HepG2 (cell line): ENCODE data around the gene TCOF1. TPM values are rescaled to one million over a fixed set of nuclear protein-coding genes. Genes with fewer than 3 reads are reported as not detected.

ENCODE experiments used
- ATAC-seq: fragments of 200-7000 bp; cut with Tn5 transposase; 3 replicates; pipeline ENCODE4 v1.9.1; 2020; ENCODE audit warnings: mild to moderate bottlenecking, moderate library complexity
- BruUV-seq: library from RNA; stranded (reverse); fragments of 400-500 nt; replicated peaks from 2 replicates; lab custom pipeline; 2021; lab: Mats Ljungman, UMichigan
- CTCF ChIA-PET: fragments of 300-600 bp; formaldehyde crosslinking; extraction: SDS; loops from one replicate; lab custom pipeline; 2021; ENCODE audit warnings: low total read pairs, inconsistent platforms, low intra/inter-chr PET ratio; lab: Yijun Ruan, JAX
- POLR2A ChIA-PET: fragments of 350-600 bp; sonication (Branson Sonifier 250); formaldehyde crosslinking; loops from one replicate; lab custom pipeline; 2020; ENCODE audit warnings: antibody characterized with exemption, inconsistent platforms; lab: Yijun Ruan, JAX
- DNase-seq: peaks from one replicate; pipeline ENCODE4 v3.0.0-alpha.2; 2015; ENCODE audit warnings: low spot score
- FAIRE-seq: peaks from 3 replicates; lab custom pipeline; 2011; peaks lifted over from hg19 to GRCh38; lab: Jason Lieb, UNC
- H2AFZ ChIP-seq: one replicate; pipeline ENCODE4 v1.6.1; 2011; ENCODE audit warnings: low read length, inconsistent platforms
- H3K27ac ChIP-seq: fragments of 300-600 bp; 3 replicates; pipeline ENCODE4 v1.8.0; 2011; ENCODE audit warnings: mixed run types, mild to moderate bottlenecking, mixed read lengths, low read length, inconsistent platforms; ENCODE audit not compliant: insufficient read depth; ENCODE audit errors: extremely low read length
- H3K27me3 ChIP-seq, 2 experiments: fragments of 200-600 bp in 1 of 2; 2 replicates in 1 of 2; 3 replicates in 1 of 2; pipeline versions ENCODE4 v1.6.0 to v1.8.0; 2011; ENCODE audit warnings: low read length in 2 of 2, mild to moderate bottlenecking in 2 of 2, moderate library complexity in 2 of 2, inconsistent platforms in 1 of 2; ENCODE audit not compliant: insufficient read depth in 2 of 2, control insufficient read depth in 1 of 2
- H3K36me3 ChIP-seq, 2 experiments: fragments of 200-600 bp in 1 of 2; replicated peaks in 1 of 2; 2 replicates in 1 of 2; 3 replicates in 1 of 2; pipeline versions ENCODE4 v1.5.1 to v1.8.0; 2011; ENCODE audit warnings: low read length in 2 of 2, inconsistent platforms in 1 of 2; ENCODE audit not compliant: insufficient read depth in 2 of 2, control insufficient read depth in 1 of 2
- H3K4me1 ChIP-seq: 2 replicates; pipeline ENCODE4 v1.5.1; 2012; ENCODE audit warnings: low read length, inconsistent platforms; ENCODE audit not compliant: insufficient read depth
- H3K4me2 ChIP-seq: 2 replicates; pipeline ENCODE4 v1.6.0; 2011; ENCODE audit warnings: low read depth, low read length, inconsistent platforms
- H3K4me3 ChIP-seq, 3 experiments: fragments of 200-600 bp in 1 of 3; sonication (generic), shearing (Covaris generic) in 1 of 3; replicated peaks in 1 of 3; 2 replicates each; pipeline ENCODE4 v1.5.1; 2011 to 2016; ENCODE audit warnings: low read length in 3 of 3, inconsistent platforms in 2 of 3, low read depth in 2 of 3, mild to moderate bottlenecking in 2 of 3, control low read depth in 1 of 3, mixed read lengths in 1 of 3; ENCODE audit not compliant: insufficient read depth in 1 of 3
- H3K79me2 ChIP-seq: one replicate; pipeline ENCODE4 v1.6.1; 2011; ENCODE audit warnings: low read length, inconsistent platforms; ENCODE audit not compliant: insufficient read depth
- H3K9ac ChIP-seq: 2 replicates; pipeline ENCODE4 v1.6.0; 2011; ENCODE audit warnings: mild to moderate bottlenecking, low read depth, low read length, inconsistent platforms; ENCODE audit not compliant: insufficient read depth
- H3K9me3 ChIP-seq: 2 replicates; pipeline ENCODE4 v1.5.1; 2012; ENCODE audit warnings: mild to moderate bottlenecking, low read length
- H4K20me1 ChIP-seq: 2 replicates; pipeline ENCODE4 v1.6.0; 2011; ENCODE audit warnings: inconsistent platforms, mild to moderate bottlenecking, low read length, moderate library complexity; ENCODE audit not compliant: insufficient read depth
- ADNP ChIP-seq: sonication (generic); formaldehyde crosslinking; IDR thresholded peaks from 2 replicates; pipeline ENCODE4 v1.4.0; 2020; ENCODE audit warnings: missing genetic modification reagents
- BRD4 ChIP-seq: sonication (generic); formaldehyde crosslinking; IDR thresholded peaks from 2 replicates; pipeline ENCODE4 v1.4.0; 2020; ENCODE audit warnings: missing genetic modification reagents
- FOXA3 ChIP-seq: IDR thresholded peaks from 2 replicates; pipeline ENCODE4 v1.6.1; 2016; ENCODE audit warnings: missing genetic modification reagents, missing compliant biosample characterization
- FOXK1 ChIP-seq: sonication (generic); formaldehyde crosslinking; IDR thresholded peaks from 2 replicates; pipeline ENCODE4 v1.4.0; 2020; ENCODE audit warnings: low read depth, missing genetic modification reagents, borderline replicate concordance
- FOXP4 ChIP-seq: sonication (generic); formaldehyde crosslinking; IDR thresholded peaks from 2 replicates; pipeline ENCODE4 v1.4.0; 2020; ENCODE audit warnings: missing genetic modification reagents
- GTF3A ChIP-seq: sonication (generic); formaldehyde crosslinking; conservative IDR thresholded peaks from 2 replicates; pipeline ENCODE4 v1.4.0; 2020; ENCODE audit warnings: mild to moderate bottlenecking, missing genetic modification reagents
- MTA3 ChIP-seq: sonication (generic); formaldehyde crosslinking; IDR thresholded peaks from 2 replicates; pipeline ENCODE4 v1.4.0; 2020; ENCODE audit warnings: missing genetic modification reagents
- RCOR2 ChIP-seq: IDR thresholded peaks from 2 replicates; pipeline ENCODE4 v1.6.1; 2016; ENCODE audit warnings: missing biosample characterization, missing genetic modification reagents
- ZBTB20 ChIP-seq: sonication (generic); formaldehyde crosslinking; IDR thresholded peaks from 2 replicates; pipeline ENCODE4 v1.8.1; 2023; ENCODE audit warnings: missing genetic modification reagents, low read depth, mild to moderate bottlenecking, borderline replicate concordance
- ZMYM2 ChIP-seq: sonication (generic); formaldehyde crosslinking; IDR thresholded peaks from 2 replicates; pipeline ENCODE4 v1.8.0; 2022; ENCODE audit warnings: mild to moderate bottlenecking, missing genetic modification reagents
- ZNF331 ChIP-seq: sonication (generic); formaldehyde crosslinking; IDR thresholded peaks from 2 replicates; pipeline ENCODE4 v1.4.0; 2020; ENCODE audit warnings: missing genetic modification reagents
- ZNF354B ChIP-seq: sonication (generic); formaldehyde crosslinking; IDR thresholded peaks from 2 replicates; pipeline ENCODE4 v1.8.0; 2022; ENCODE audit warnings: mild to moderate bottlenecking, missing genetic modification reagents
- ZNF564 ChIP-seq: sonication (generic); formaldehyde crosslinking; IDR thresholded peaks from 2 replicates; pipeline ENCODE4 v1.8.1; 2023; ENCODE audit warnings: mild to moderate bottlenecking, missing genetic modification reagents
- ZNF672 ChIP-seq: sonication (generic); formaldehyde crosslinking; IDR thresholded peaks from 2 replicates; pipeline ENCODE4 v1.8.1; 2022; ENCODE audit warnings: missing genetic modification reagents
- ZNF75D ChIP-seq: sonication (generic); formaldehyde crosslinking; IDR thresholded peaks from 2 replicates; pipeline ENCODE4 v1.8.1; 2023; ENCODE audit warnings: missing genetic modification reagents, mild to moderate bottlenecking, borderline replicate concordance
- WGBS: methylation state at CpG from one replicate; pipeline ENCODE4 v1.1.6; 2017; ENCODE audit warnings: low lambda C conversion rate; 5-methylcytosine and 5-hydroxymethylcytosine counted together
- in situ Hi-C: cut with HindIII; loops from 2 replicates; pipeline ENCODE4 v1.10.0; 2017; ENCODE audit warnings: low pct_unique_long_range_greater_than_20kb; ENCODE audit not compliant: extremely low pct_ligation_motif_present
- intact Hi-C: fragments of 100-400 bp; cut with micrococcal nuclease; formaldehyde crosslinking; loops from one replicate; pipeline ENCODE4 v1.10.0; 2022; ENCODE audit not compliant: unreplicated experiment
- polyA plus RNA-seq, 8 experiments: library from polyadenylated mRNA; depleted of rRNA in 3 of 8; stranded (reverse) in 7 of 8; unstranded in 1 of 8; fragments of >200 nt; fragmentation: Illumina TruSeq in 4 of 8; extraction: Trizol in 4 of 8; gene quantifications; 2 replicates each; pipeline versions ENCODE4 v1.2.1 to v1.2.3, GENCODE V29; 2011 to 2016; ENCODE audit warnings: low read depth in 4 of 8, missing spikeins in 1 of 8, mixed read lengths in 1 of 8; ENCODE audit not compliant: insufficient read depth in 1 of 8
- total RNA-seq, 5 experiments: library from RNA; depleted of rRNA; stranded (reverse); fragments of >200 nt; fragmentation: Illumina TruSeq; extraction: Trizol; gene quantifications; 2 replicates each; pipeline ENCODE4 v1.2.3, GENCODE V29; 2016; ENCODE audit warnings: low read depth in 1 of 5
- TF ChIP-seq, protein P1 (sequence below): IDR thresholded peaks from 2 replicates; pipeline ENCODE4 v1.6.1; 2016; ENCODE audit warnings: mild to moderate bottlenecking, missing biosample characterization, missing genetic modification reagents
- TF ChIP-seq, protein P2 (sequence below): sonication (generic); formaldehyde crosslinking; IDR thresholded peaks from 2 replicates; pipeline ENCODE4 v1.4.0; 2020; ENCODE audit warnings: missing genetic modification reagents
- TF ChIP-seq, protein P3 (sequence below): sonication (generic); formaldehyde crosslinking; IDR thresholded peaks from 2 replicates; pipeline ENCODE4 v1.8.0; 2023; ENCODE audit warnings: mild to moderate bottlenecking, missing genetic modification reagents

The TCOF1 gene
- total and polyA plus RNA-seq, 2 of the 13 experiments (the other 11 are each of a cell fraction or from before 2014, with no cell fraction given), result 10.1 to 41.6 TPM

- FAIRE-seq, result peak; percentile 88
- H3K36me3 ChIP-seq, result peaks cover 15 to 30% of the 10 kb centered on the region in 2 experiments
- WGBS, result 19% methylated on average over 20 of the region's 23 CpGs
- no peaks in the 10 kb centered on the region; the same call in 1 of the 2 replicates for H4K20me1 ChIP-seq
- H3K9ac ChIP-seq, result peak overlapping the region; percentile 82
- intact Hi-C loops (loop anchor here (5.0 to 10.0 kb wide), 4 partner anchors 79 to 704 kb away; no protein-coding TSS in a partner anchor), in situ Hi-C loops (no loop called here)
- peak overlapping the region; percentile 85 for H3K4me2 ChIP-seq
- H3K79me2 ChIP-seq, result peaks cover 27% of the 10 kb centered on the region
- no peak overlapping the region for H2AFZ ChIP-seq
- H3K27ac ChIP-seq, result peak overlapping the region; percentile 72
- peaks cover 80% of the 10 kb centered on the region for H3K4me1 ChIP-seq
- POLR2A ChIA-PET, result interaction anchor here (1.2 kb wide), 1 partner anchor 54 kb away, joined by 4 read pairs; the partner anchor contains the start of gene CD74
- peak overlapping the region; percentile 80 to 100 (median 84) for H3K4me3 ChIP-seq
- H3K9me3 ChIP-seq, result no peaks in the 10 kb centered on the region
- DNase-seq, result peak; percentile 70
- BruUV-seq, result no TSS peak
- H3K27me3 ChIP-seq, result no peaks in the 10 kb centered on the region; a peak in 1 of 5 replicates
- CTCF ChIA-PET, result no interaction called here
- ATAC-seq, result peak; percentile 35
- TF ChIP-seq ZNF75D (no peak), ADNP (CRISPR knock-in tag) (0 out of 2 replicates have a peak, but pooled peaks have one; percentile 54), ZBTB20 (CRISPR knock-in tag) (no peak), FOXK1 (CRISPR knock-in tag) (0 out of 2 replicates have a peak, but pooled peaks have one; percentile 30), FOXP4 (CRISPR knock-in tag) (0 out of 2 replicates have a peak, but pooled peaks have one; percentile 24), ZNF564 (CRISPR knock-in tag) (peak; percentile 20; the same call in 1 of the 2 replicates), BRD4 (CRISPR knock-in tag) (no peak), ZMYM2 (CRISPR knock-in tag) (0 out of 2 replicates have a peak, but pooled peaks have one; percentile 19), ZNF331 (no peak), GTF3A (CRISPR knock-in tag) (0 out of 2 replicates have a peak, but pooled peaks have one; percentile 27), RCOR2 (CRISPR knock-in tag) (peak; percentile 41; the same call in 1 of the 2 replicates), MTA3 (CRISPR knock-in tag) (no peak), ZNF672 (CRISPR knock-in tag) (0 out of 2 replicates have a peak, but pooled peaks have one; percentile 30), FOXA3 (CRISPR knock-in tag) (peak; percentile 65; the same call in 1 of the 2 replicates), ZNF354B (no peak)
- TF ChIP-seq, protein P1, sequence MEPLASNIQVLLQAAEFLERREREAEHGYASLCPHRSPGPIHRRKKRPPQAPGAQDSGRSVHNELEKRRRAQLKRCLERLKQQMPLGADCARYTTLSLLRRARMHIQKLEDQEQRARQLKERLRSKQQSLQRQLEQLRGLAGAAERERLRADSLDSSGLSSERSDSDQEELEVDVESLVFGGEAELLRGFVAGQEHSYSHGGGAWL (CRISPR knock-in tag), result no peak
- TF ChIP-seq, protein P2, sequence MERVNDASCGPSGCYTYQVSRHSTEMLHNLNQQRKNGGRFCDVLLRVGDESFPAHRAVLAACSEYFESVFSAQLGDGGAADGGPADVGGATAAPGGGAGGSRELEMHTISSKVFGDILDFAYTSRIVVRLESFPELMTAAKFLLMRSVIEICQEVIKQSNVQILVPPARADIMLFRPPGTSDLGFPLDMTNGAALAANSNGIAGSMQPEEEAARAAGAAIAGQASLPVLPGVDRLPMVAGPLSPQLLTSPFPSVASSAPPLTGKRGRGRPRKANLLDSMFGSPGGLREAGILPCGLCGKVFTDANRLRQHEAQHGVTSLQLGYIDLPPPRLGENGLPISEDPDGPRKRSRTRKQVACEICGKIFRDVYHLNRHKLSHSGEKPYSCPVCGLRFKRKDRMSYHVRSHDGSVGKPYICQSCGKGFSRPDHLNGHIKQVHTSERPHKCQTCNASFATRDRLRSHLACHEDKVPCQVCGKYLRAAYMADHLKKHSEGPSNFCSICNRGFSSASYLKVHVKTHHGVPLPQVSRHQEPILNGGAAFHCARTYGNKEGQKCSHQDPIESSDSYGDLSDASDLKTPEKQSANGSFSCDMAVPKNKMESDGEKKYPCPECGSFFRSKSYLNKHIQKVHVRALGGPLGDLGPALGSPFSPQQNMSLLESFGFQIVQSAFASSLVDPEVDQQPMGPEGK, result 0 out of 2 replicates have a peak, but pooled peaks have one; percentile 16
- TF ChIP-seq, protein P3, sequence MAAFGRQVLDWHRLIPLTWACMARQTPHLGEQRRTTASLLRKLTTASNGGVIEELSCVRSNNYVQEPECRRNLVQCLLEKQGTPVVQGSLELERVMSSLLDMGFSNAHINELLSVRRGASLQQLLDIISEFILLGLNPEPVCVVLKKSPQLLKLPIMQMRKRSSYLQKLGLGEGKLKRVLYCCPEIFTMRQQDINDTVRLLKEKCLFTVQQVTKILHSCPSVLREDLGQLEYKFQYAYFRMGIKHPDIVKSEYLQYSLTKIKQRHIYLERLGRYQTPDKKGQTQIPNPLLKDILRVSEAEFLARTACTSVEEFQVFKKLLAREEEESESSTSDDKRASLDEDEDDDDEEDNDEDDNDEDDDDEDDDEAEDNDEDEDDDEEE (CRISPR knock-in tag), result no peak
These were observed 981 bp downstream of the TCOF1 start for GRCh38 chr5:150358261-150359095.
